ENCODE data around the gene TUBG2.

DNA sequence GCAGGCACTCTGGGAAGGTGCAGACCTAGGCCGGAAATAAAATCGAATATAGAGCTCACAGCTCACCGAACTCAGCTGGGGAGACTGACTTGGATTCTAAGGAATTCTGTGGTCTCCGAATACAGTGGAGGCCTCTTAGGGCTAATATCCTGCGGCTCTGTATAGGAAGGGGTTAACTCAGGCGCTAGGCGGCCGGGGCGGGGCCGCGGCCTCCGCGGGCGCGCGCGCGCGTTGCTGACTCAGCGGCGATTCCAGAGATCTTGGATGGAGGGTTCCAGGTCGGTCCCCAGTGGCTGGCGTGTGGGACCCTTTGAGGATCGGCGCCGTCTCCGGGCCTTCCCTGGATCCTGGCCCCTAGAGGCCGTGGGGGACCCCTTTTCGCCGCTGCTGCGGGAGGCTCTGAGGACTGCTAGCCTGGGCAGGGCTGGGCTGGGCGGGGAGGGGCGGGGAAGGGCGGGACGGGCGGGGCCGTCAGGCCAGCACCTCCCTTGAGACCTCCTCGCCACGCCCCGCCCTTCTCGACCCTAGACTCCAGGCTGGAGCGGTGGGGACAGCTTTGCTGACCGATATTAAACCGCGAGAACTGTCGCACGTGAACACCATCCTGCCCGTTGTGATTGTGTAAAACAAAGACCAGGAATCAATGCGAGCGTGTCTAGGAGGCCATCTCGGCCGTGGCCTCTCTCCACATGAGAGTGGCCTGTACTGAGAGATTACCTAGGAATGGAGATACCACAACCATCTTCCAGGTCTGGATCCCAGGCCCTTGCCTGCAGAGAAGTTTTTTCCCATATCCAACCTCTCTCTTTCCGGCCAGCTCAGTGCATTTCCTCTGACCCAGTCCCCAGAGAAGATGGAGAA is 19.1 kb downstream of the TUBG2 start:
- TF ChIP-seq, protein P1, sequence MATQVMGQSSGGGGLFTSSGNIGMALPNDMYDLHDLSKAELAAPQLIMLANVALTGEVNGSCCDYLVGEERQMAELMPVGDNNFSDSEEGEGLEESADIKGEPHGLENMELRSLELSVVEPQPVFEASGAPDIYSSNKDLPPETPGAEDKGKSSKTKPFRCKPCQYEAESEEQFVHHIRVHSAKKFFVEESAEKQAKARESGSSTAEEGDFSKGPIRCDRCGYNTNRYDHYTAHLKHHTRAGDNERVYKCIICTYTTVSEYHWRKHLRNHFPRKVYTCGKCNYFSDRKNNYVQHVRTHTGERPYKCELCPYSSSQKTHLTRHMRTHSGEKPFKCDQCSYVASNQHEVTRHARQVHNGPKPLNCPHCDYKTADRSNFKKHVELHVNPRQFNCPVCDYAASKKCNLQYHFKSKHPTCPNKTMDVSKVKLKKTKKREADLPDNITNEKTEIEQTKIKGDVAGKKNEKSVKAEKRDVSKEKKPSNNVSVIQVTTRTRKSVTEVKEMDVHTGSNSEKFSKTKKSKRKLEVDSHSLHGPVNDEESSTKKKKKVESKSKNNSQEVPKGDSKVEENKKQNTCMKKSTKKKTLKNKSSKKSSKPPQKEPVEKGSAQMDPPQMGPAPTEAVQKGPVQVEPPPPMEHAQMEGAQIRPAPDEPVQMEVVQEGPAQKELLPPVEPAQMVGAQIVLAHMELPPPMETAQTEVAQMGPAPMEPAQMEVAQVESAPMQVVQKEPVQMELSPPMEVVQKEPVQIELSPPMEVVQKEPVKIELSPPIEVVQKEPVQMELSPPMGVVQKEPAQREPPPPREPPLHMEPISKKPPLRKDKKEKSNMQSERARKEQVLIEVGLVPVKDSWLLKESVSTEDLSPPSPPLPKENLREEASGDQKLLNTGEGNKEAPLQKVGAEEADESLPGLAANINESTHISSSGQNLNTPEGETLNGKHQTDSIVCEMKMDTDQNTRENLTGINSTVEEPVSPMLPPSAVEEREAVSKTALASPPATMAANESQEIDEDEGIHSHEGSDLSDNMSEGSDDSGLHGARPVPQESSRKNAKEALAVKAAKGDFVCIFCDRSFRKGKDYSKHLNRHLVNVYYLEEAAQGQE (IDR thresholded peaks at IDR 0.05; ENCODE audit: insufficient read depth in 1 of 2, low read depth in 2 of 2, low read length in 2 of 2) = peak in 1 of 2 experiments; percentile 48; a peak in 1 of 4 replicates
- TF ChIP-seq POLR2AphosphoS5 (IDR thresholded peaks at IDR 0.05; ENCODE audit: low read depth, low read length) = peak; percentile 88

Data from PFSK-1 (cell line).